Epidermal melanocyte (primary cell): ENCODE measurements around the gene PNPLA3.
A peak's percentile ranks its signal among the peaks of the same experiment; 100 is the strongest.

Experiments
- DNase-seq: peaks from one replicate; pipeline ENCODE4 v3.0.0; 2011; ENCODE audit warnings: low spot score; ENCODE audit not compliant: insufficient read length

The PNPLA3 gene

GRCh38 chr22:43923631-43924464, at the start of gene PNPLA3:
Gene PNPLA3 (plus strand): TSS chr22:43923805. CDS start chr22:43923912, 107 bp downstream.
- peak; percentile 87 for DNase-seq

GRCh38 chr22:43876866-43877509, 46.6 kb upstream of the PNPLA3 start:
- DNase-seq: no peak

GRCh38 chr22:43878079-43878795, 45.4 kb upstream of the PNPLA3 start:
- DNase-seq: no peak

GRCh38 chr22:43878831-43879550, 44.6 kb upstream of the PNPLA3 start:
- DNase-seq: no peak

GRCh38 chr22:43879901-43880540, 43.6 kb upstream of the PNPLA3 start:
- no peak for DNase-seq

GRCh38 chr22:43880541-43880991, 43.0 kb upstream of the PNPLA3 start:
- no peak for DNase-seq

- no peak for DNase-seq
Measured at GRCh38 chr22:43881091-43882061, 42.2 kb upstream of the PNPLA3 start.

- DNase-seq: no peak
Measured at GRCh38 chr22:43882122-43882767, 41.4 kb upstream of the PNPLA3 start.

GRCh38 chr22:43883012-43883661, 40.5 kb upstream of the PNPLA3 start:
- no peak for DNase-seq

- no peak for DNase-seq
Measured at GRCh38 chr22:43883719-43884415, 39.7 kb upstream of the PNPLA3 start.

GRCh38 chr22:43884600-43885318, 38.8 kb upstream of the PNPLA3 start:
- peak; percentile 48 for DNase-seq

- no peak for DNase-seq
Measured at GRCh38 chr22:43885319-43885671, 38.3 kb upstream of the PNPLA3 start.

GRCh38 chr22:43885786-43886185, 37.8 kb upstream of the PNPLA3 start:
- DNase-seq: no peak

GRCh38 chr22:43886231-43886630, 37.4 kb upstream of the PNPLA3 start:
- no peak for DNase-seq

- DNase-seq: no peak
Measured at GRCh38 chr22:43887391-43887790, 36.2 kb upstream of the PNPLA3 start.

GRCh38 chr22:43888740-43889139, 34.9 kb upstream of the PNPLA3 start:
- DNase-seq: no peak

- DNase-seq: no peak
Measured at GRCh38 chr22:43889201-43889859, 34.3 kb upstream of the PNPLA3 start.
